ENCODE measurements around the gene SLCO3A1. TPM values are rescaled to one million over a fixed set of nuclear protein-coding genes. Genes with fewer than 3 reads are reported as not detected.
A peak's percentile ranks its signal among the peaks of the same experiment; 100 is the strongest.

Gene SLCO3A1
- total and polyA plus RNA-seq, 4 donors: 1.6 to 3.6 (median 2.4) TPM

- DNase-seq (ENCODE audit: low spot score): no peak
- no peak overlapping the region for H3K4me3 ChIP-seq (ENCODE audit: low read depth in 1 of 3, low read length in 3 of 3)
- no peak overlapping the region for H3K27ac ChIP-seq (ENCODE audit: low read depth in 1 of 2, low read length in 2 of 2)
- peaks cover 0 to 7% (median 3%) of the 10 kb centered on the region in 4 donors for H3K4me1 ChIP-seq (ENCODE audit: control insufficient read depth in 4 of 4, insufficient read depth in 4 of 4, low read length in 3 of 4)
- peaks cover 0 to 3% (median 0%) of the 10 kb centered on the region in 4 donors for H3K27me3 ChIP-seq (ENCODE audit: control insufficient read depth in 4 of 4, insufficient read depth in 4 of 4, low read length in 3 of 4)
- H3K9ac ChIP-seq (ENCODE audit: low read depth in 1 of 2, low read length in 2 of 2): no peak overlapping the region
- H3K9me3 ChIP-seq (ENCODE audit: control insufficient read depth in 4 of 4, low read length in 3 of 4): no peaks in the 10 kb centered on the region
- WGBS: 40% methylated on average over 17 of the region's 17 CpGs
- peaks cover 0 to 2% (median 0%) of the 10 kb centered on the region in 4 donors for H3K36me3 ChIP-seq (ENCODE audit: control insufficient read depth in 4 of 4, insufficient read depth in 3 of 4, low read depth in 1 of 4, low read length in 3 of 4)
- peak; percentile 95 for TF ChIP-seq CTCF (IDR thresholded peaks at IDR 0.05; ENCODE audit: low read depth, low read length, missing input control)
- TF ChIP-seq RAD21 (IDR thresholded peaks at IDR 0.05): peak; percentile 95 to 98
- TF ChIP-seq JUND (IDR thresholded peaks at IDR 0.05): no peak
Measured at GRCh38 chr15:92097474-92098178, 244.1 kb downstream of the SLCO3A1 start.

- TF ChIP-seq RAD21 (IDR thresholded peaks at IDR 0.05) (peak; percentile 25 to 49), NR2F2 (IDR thresholded peaks at IDR 0.05) (peak; percentile 51), HNF4A (conservative IDR thresholded peaks at IDR 0.05) (no peak)
- Histone ChIP-seq H3K27ac (ENCODE audit: low read depth in 1 of 2, low read length in 2 of 2) (no peak overlapping the region), H3K9me3 (ENCODE audit: control insufficient read depth in 4 of 4, low read length in 3 of 4) (no peaks in the 10 kb centered on the region), H3K4me3 (ENCODE audit: low read depth in 1 of 3, low read length in 3 of 3) (no peak overlapping the region), H3K4me1 (ENCODE audit: control insufficient read depth in 4 of 4, insufficient read depth in 4 of 4, low read length in 3 of 4) (peaks cover 0 to 7% (median 3%) of the 10 kb centered on the region in 4 donors), H3K27me3 (ENCODE audit: control insufficient read depth in 4 of 4, insufficient read depth in 4 of 4, low read length in 3 of 4) (peaks cover 0 to 3% (median 0%) of the 10 kb centered on the region in 4 donors), H3K36me3 (ENCODE audit: control insufficient read depth in 4 of 4, insufficient read depth in 3 of 4, low read depth in 1 of 4, low read length in 3 of 4) (peaks cover 0 to 2% (median 0%) of the 10 kb centered on the region in 4 donors), H3K9ac (ENCODE audit: low read depth in 1 of 2, low read length in 2 of 2) (no peak overlapping the region)
- WGBS: 87% methylated on average over 5 of the region's 5 CpGs
- no peak for DNase-seq (ENCODE audit: low spot score)
Measured at GRCh38 chr15:92098869-92099268, 245.4 kb downstream of the SLCO3A1 start.

GRCh38 chr15:92100301-92100700 is 246.8 kb downstream of the SLCO3A1 start:
- TF ChIP-seq EGR1 (IDR thresholded peaks at IDR 0.05; ENCODE audit: low read depth in 2 of 2): no peak
- no peak for TF ChIP-seq YY1 (IDR thresholded peaks at IDR 0.05)
- no peak for TF ChIP-seq FOXA2 (IDR thresholded peaks at IDR 0.05)
- no peak for TF ChIP-seq ZBTB33 (IDR thresholded peaks at IDR 0.05)
- no peak for TF ChIP-seq RAD21 (IDR thresholded peaks at IDR 0.05)
- no peak for TF ChIP-seq GABPA (IDR thresholded peaks at IDR 0.05 in 1 of 2, conservative IDR thresholded peaks at IDR 0.05 in 1 of 2)
- TF ChIP-seq RXRA (IDR thresholded peaks at IDR 0.05): no peak
- no peak for TF ChIP-seq TAF1 (conservative IDR thresholded peaks at IDR 0.05)
- no peak for TF ChIP-seq NR2F2 (IDR thresholded peaks at IDR 0.05)
- TF ChIP-seq SP1 (IDR thresholded peaks at IDR 0.05): no peak
- TF ChIP-seq FOXA1 (IDR thresholded peaks at IDR 0.05): no peak
- no peak for TF ChIP-seq HNF4A (conservative IDR thresholded peaks at IDR 0.05)
- Histone ChIP-seq H3K4me1 (ENCODE audit: control insufficient read depth in 4 of 4, insufficient read depth in 4 of 4, low read length in 3 of 4) (peaks cover 0 to 7% (median 3%) of the 10 kb centered on the region in 4 donors), H3K27ac (ENCODE audit: low read depth in 1 of 2, low read length in 2 of 2) (no peak overlapping the region), H3K27me3 (ENCODE audit: control insufficient read depth in 4 of 4, insufficient read depth in 4 of 4, low read length in 3 of 4) (peaks cover 0 to 3% (median 0%) of the 10 kb centered on the region in 4 donors), H3K4me3 (ENCODE audit: low read depth in 1 of 3, low read length in 3 of 3) (no peak overlapping the region), H3K9ac (ENCODE audit: low read depth in 1 of 2, low read length in 2 of 2) (no peak overlapping the region), H3K36me3 (ENCODE audit: control insufficient read depth in 4 of 4, insufficient read depth in 3 of 4, low read depth in 1 of 4, low read length in 3 of 4) (peaks cover 0 to 2% (median 0%) of the 10 kb centered on the region in 4 donors), H3K9me3 (ENCODE audit: control insufficient read depth in 4 of 4, low read length in 3 of 4) (no peaks in the 10 kb centered on the region)
- no peak for DNase-seq (ENCODE audit: low spot score)
- WGBS: 93% methylated on average over 2 of the region's 2 CpGs
